HCT116 (cell line): ENCODE data around the gene CRACDL. TPM values are rescaled to one million over a fixed set of nuclear protein-coding genes. Genes with fewer than 3 reads are reported as not detected.

ENCODE experiments used
- ATAC-seq: fragments of 200-7000 bp; cut with Tn5 transposase; 2 replicates; pipeline ENCODE4 v1.9.1; 2020; ENCODE audit warnings: mild to moderate bottlenecking, moderate library complexity
- BruUV-seq: library from RNA; stranded (reverse); fragments of 400-500 nt; replicated peaks from 2 replicates; lab custom pipeline; 2021; lab: Mats Ljungman, UMichigan
- CTCF ChIA-PET: fragments of 300-600 bp; sonication (Branson Sonifier 250); formaldehyde crosslinking; loops from one replicate; lab custom pipeline; 2021; ENCODE audit warnings: antibody characterized with exemption; lab: Charles Lee
- POLR2A ChIA-PET: fragments of 300-600, 350-600 bp; sonication (Branson Sonifier 250); formaldehyde crosslinking; loops from one replicate; lab custom pipeline; 2021; ENCODE audit warnings: antibody characterized with exemption; lab: Charles Lee
- RAD21 ChIA-PET, 2 experiments: fragments of 300-600 bp; sonication (Branson Sonifier 250); formaldehyde crosslinking; loops; one replicate each; lab custom pipeline; 2023; ENCODE audit warnings: low total read pairs in 2 of 2; ENCODE audit not compliant: uncharacterized antibody in 2 of 2, unreplicated experiment in 2 of 2, low non-redundant PET in 1 of 2; lab: Charles Lee
- DNase-seq: peaks from one replicate; pipeline ENCODE4 v3.0.0-alpha.2; 2010; ENCODE audit warnings: low read depth, low spot score
- H2AFZ ChIP-seq: fragments of 200-600 bp; shearing (Covaris generic), sonication (generic); 2 replicates; pipeline ENCODE4 v1.6.1; 2017; ENCODE audit warnings: low read depth, mixed run types, mixed read lengths, antibody characterized with exemption, low read length; ENCODE audit not compliant: poor library complexity, severe bottlenecking
- H3K27ac ChIP-seq: 2 replicates; pipeline ENCODE4 v1.5.1; 2012; ENCODE audit warnings: low read depth, low read length
- H3K27me3 ChIP-seq: fragments of 200-600 bp; sonication (generic); 2 replicates; pipeline ENCODE4 v1.6.1; 2016; ENCODE audit warnings: mixed run types, low read length, mixed read lengths; ENCODE audit not compliant: insufficient read depth
- H3K36me3 ChIP-seq, 2 experiments: fragments of 200-500 bp in 1 of 2; fragments of 200-600 bp in 1 of 2; sonication (Bioruptor generic) in 1 of 2; sonication (generic) in 1 of 2; 2 replicates each; pipeline versions ENCODE4 v1.5.1 to v1.6.1; 2014 to 2016; ENCODE audit warnings: low read length in 2 of 2, inconsistent platforms in 1 of 2, mixed read lengths in 1 of 2, mixed run types in 1 of 2; ENCODE audit not compliant: insufficient read depth in 2 of 2, control insufficient read depth in 1 of 2
- H3K4me1 ChIP-seq, 2 experiments: fragments of 200-600 bp in 1 of 2; sonication (generic) in 1 of 2; 2 replicates each; pipeline versions ENCODE4 v1.5.1 to v1.6.1; 2012 to 2017; ENCODE audit warnings: low read length in 2 of 2, inconsistent platforms in 1 of 2, mild to moderate bottlenecking in 1 of 2, mixed read lengths in 1 of 2, mixed run types in 1 of 2, moderate library complexity in 1 of 2; ENCODE audit not compliant: insufficient read depth in 2 of 2, control insufficient read depth in 1 of 2
- H3K4me2 ChIP-seq: fragments of 200-600 bp; sonication (generic); 2 replicates; pipeline ENCODE4 v1.6.1; 2017; ENCODE audit warnings: mixed run types, low read length, mixed read lengths
- H3K4me3 ChIP-seq, 2 experiments: fragments of 200-600 bp in 1 of 2; sonication (generic) in 1 of 2; replicated peaks in 1 of 2; 2 replicates each; pipeline ENCODE4 v1.5.1; 2011 to 2016; ENCODE audit warnings: low read length in 2 of 2, control low read depth in 1 of 2, low read depth in 1 of 2, mild to moderate bottlenecking in 1 of 2, mixed read lengths in 1 of 2, mixed run types in 1 of 2
- H3K79me2 ChIP-seq: fragments of 200-600 bp; sonication (generic); 2 replicates; pipeline ENCODE4 v1.6.1; 2017; ENCODE audit warnings: mild to moderate bottlenecking, mixed run types, low read length, moderate library complexity, mixed read lengths; ENCODE audit not compliant: insufficient read depth
- H3K9ac ChIP-seq: fragments of 200-600 bp; sonication (generic); 2 replicates; pipeline ENCODE4 v1.6.1; 2016; ENCODE audit warnings: low read length, mixed read lengths
- H3K9me2 ChIP-seq: fragments of 200-600 bp; sonication (generic), shearing (Covaris generic); 2 replicates; pipeline ENCODE4 v1.6.1; 2017; ENCODE audit warnings: mixed run types, mild to moderate bottlenecking, moderate library complexity; ENCODE audit not compliant: insufficient read depth
- H3K9me3 ChIP-seq, 2 experiments: fragments of 200-500 bp in 1 of 2; fragments of 200-600 bp in 1 of 2; sonication (Bioruptor generic) in 1 of 2; sonication (generic) in 1 of 2; 2 replicates each; pipeline ENCODE4 v1.6.1; 2014 to 2017; ENCODE audit warnings: low read length in 2 of 2, mixed read lengths in 2 of 2, inconsistent platforms in 1 of 2, low read depth in 1 of 2, mild to moderate bottlenecking in 1 of 2, mixed run types in 1 of 2, moderate library complexity in 1 of 2; ENCODE audit not compliant: control insufficient read depth in 1 of 2, insufficient read depth in 1 of 2
- H4K20me1 ChIP-seq: fragments of 200-600 bp; sonication (generic), shearing (Covaris generic); 2 replicates; pipeline ENCODE4 v1.6.1; 2017; ENCODE audit warnings: mixed run types, mild to moderate bottlenecking, moderate library complexity; ENCODE audit not compliant: insufficient read depth
- CBX3 ChIP-seq: IDR thresholded peaks from 2 replicates; pipeline ENCODE4 v1.6.1; 2012; ENCODE audit warnings: low read depth
- CEBPB ChIP-seq: IDR thresholded peaks from 2 replicates; pipeline ENCODE4 v1.6.1; 2012; ENCODE audit warnings: low read depth
- EGR1 ChIP-seq: IDR thresholded peaks from 2 replicates; pipeline ENCODE4 v1.6.1; 2012; ENCODE audit warnings: low read depth
- ELF1 ChIP-seq: IDR thresholded peaks from 2 replicates; pipeline ENCODE4 v1.6.1; 2012; ENCODE audit warnings: low read depth, borderline replicate concordance
- EZH2 ChIP-seq: fragments of 200-600 bp; sonication (generic); IDR thresholded peaks from 2 replicates; pipeline ENCODE4 v1.6.1; 2017; ENCODE audit warnings: antibody characterized with exemption, mixed run types
- FOSL1 ChIP-seq: IDR thresholded peaks from 2 replicates; pipeline ENCODE4 v1.6.1; 2012; ENCODE audit warnings: low read depth
- JUND ChIP-seq: IDR thresholded peaks from 2 replicates; pipeline ENCODE4 v1.6.1; 2012
- POLR2AphosphoS5 ChIP-seq: IDR thresholded peaks from 2 replicates; pipeline ENCODE4 v1.6.1; 2011; ENCODE audit warnings: mild to moderate bottlenecking, low read depth, low read length, moderate library complexity
- RAD21 ChIP-seq: IDR thresholded peaks from 2 replicates; pipeline ENCODE4 v1.6.1; 2012; ENCODE audit warnings: low read depth, mild to moderate bottlenecking
- SRF ChIP-seq: IDR thresholded peaks from 2 replicates; pipeline ENCODE4 v1.6.1; 2012; ENCODE audit warnings: low read depth
- TCF7L2 ChIP-seq: IDR thresholded peaks from 2 replicates; pipeline ENCODE4 v1.7.0; 2011; ENCODE audit warnings: borderline replicate concordance, inconsistent platforms; ENCODE audit not compliant: insufficient read depth, insufficient read length; ENCODE audit errors: extremely low read depth
- YY1 ChIP-seq: IDR thresholded peaks from 2 replicates; pipeline ENCODE4 v1.6.1; 2011; ENCODE audit warnings: low read length, low read depth, moderate library complexity, mild to moderate bottlenecking; ENCODE audit not compliant: insufficient replicate concordance; ENCODE audit errors: extremely low read depth
- ZFX ChIP-seq: fragments of 450-650 bp; IDR thresholded peaks from 2 replicates; pipeline ENCODE4 v1.6.1; 2017
- ZNF274 ChIP-seq: fragments of 200-500 bp; sonication (Bioruptor generic); IDR thresholded peaks from 2 replicates; pipeline ENCODE4 v1.6.1; 2014; ENCODE audit warnings: mild to moderate bottlenecking, low read depth, low read length, inconsistent platforms
- intact Hi-C: fragments of 100-400 bp; cut with micrococcal nuclease; formaldehyde crosslinking; loops from 2 replicates; pipeline ENCODE4 v1.10.0; 2022
- total RNA-seq: library from RNA; stranded (reverse); gene quantifications from one replicate; pipeline ENCODE4 v1.2.1, GENCODE V29; 2021; ENCODE audit not compliant: unreplicated experiment
- TF ChIP-seq, protein P1 (sequence below): IDR thresholded peaks from 2 replicates; pipeline ENCODE4 v1.6.1; 2012; ENCODE audit warnings: low read depth
- TF ChIP-seq, protein P2 (sequence below): IDR thresholded peaks from 2 replicates; pipeline ENCODE4 v1.6.1; 2012
- TF ChIP-seq, protein P3 (sequence below), 3 experiments: fragments of 200-600 bp in 1 of 3; sonication (generic) in 1 of 3; IDR thresholded peaks in 2 of 3; conservative IDR thresholded peaks in 1 of 3; 2 replicates each; pipeline ENCODE4 v1.5.1; 2012 to 2017; ENCODE audit warnings: low read depth in 2 of 3, low read length in 2 of 3, antibody characterized with exemption in 1 of 3, borderline replicate concordance in 1 of 3, control low read depth in 1 of 3, mild to moderate bottlenecking in 1 of 3, mixed read lengths in 1 of 3, mixed run types in 1 of 3, moderate library complexity in 1 of 3; ENCODE audit not compliant: insufficient read depth in 1 of 3
- TF ChIP-seq, protein P4 (sequence below): IDR thresholded peaks from 2 replicates; pipeline ENCODE4 v1.6.1; 2011; ENCODE audit warnings: mild to moderate bottlenecking, low read length, moderate library complexity; ENCODE audit not compliant: insufficient replicate concordance; ENCODE audit errors: extremely low read depth

Gene CRACDL
- total RNA-seq, 1 experiment from 2014 or later: 1.1 TPM

DNA sequence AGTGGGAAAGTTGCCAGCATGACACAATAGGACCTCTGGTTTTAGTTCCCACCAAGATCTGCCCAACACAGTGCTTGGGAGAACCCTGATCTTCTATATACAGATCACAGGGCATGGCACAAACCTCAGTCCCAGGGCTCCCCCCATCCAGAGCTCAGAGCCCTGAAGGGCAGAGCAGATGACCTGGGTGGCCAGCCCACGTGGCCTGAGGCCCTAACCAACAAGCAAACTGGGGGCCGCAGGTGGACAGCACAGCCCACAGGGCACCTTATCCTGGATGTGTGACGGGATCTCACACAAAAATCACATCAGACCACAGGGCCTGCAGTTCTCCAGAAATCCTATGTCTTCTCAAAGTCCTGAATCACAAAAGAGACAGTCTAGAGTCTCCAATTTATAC, 34.7 kb downstream of the CRACDL start:
- intact Hi-C loops: loop anchor here (10.0 kb wide), 1 partner anchor 76 kb away; no protein-coding TSS in a partner anchor
- H3K4me2 ChIP-seq: no peak overlapping the region
- H3K9me2 ChIP-seq: no peaks in the 10 kb centered on the region
- no peaks in the 10 kb centered on the region for H3K9me3 ChIP-seq
- no peak overlapping the region for H3K9ac ChIP-seq
- H3K4me3 ChIP-seq: no peak overlapping the region
- H4K20me1 ChIP-seq: no peaks in the 10 kb centered on the region
- no peak overlapping the region for H3K27ac ChIP-seq
- H3K27me3 ChIP-seq: no peaks in the 10 kb centered on the region
- TF ChIP-seq CEBPB (no peak), TCF7L2 (no peak), RAD21 (no peak), ZNF274 (no peak), ELF1 (no peak), JUND (no peak), FOSL1 (no peak), ZFX (no peak), EGR1 (no peak), EZH2 (no peak), POLR2AphosphoS5 (no peak), SRF (no peak), CBX3 (no peak), YY1 (no peak)
- TF ChIP-seq, protein P1, sequence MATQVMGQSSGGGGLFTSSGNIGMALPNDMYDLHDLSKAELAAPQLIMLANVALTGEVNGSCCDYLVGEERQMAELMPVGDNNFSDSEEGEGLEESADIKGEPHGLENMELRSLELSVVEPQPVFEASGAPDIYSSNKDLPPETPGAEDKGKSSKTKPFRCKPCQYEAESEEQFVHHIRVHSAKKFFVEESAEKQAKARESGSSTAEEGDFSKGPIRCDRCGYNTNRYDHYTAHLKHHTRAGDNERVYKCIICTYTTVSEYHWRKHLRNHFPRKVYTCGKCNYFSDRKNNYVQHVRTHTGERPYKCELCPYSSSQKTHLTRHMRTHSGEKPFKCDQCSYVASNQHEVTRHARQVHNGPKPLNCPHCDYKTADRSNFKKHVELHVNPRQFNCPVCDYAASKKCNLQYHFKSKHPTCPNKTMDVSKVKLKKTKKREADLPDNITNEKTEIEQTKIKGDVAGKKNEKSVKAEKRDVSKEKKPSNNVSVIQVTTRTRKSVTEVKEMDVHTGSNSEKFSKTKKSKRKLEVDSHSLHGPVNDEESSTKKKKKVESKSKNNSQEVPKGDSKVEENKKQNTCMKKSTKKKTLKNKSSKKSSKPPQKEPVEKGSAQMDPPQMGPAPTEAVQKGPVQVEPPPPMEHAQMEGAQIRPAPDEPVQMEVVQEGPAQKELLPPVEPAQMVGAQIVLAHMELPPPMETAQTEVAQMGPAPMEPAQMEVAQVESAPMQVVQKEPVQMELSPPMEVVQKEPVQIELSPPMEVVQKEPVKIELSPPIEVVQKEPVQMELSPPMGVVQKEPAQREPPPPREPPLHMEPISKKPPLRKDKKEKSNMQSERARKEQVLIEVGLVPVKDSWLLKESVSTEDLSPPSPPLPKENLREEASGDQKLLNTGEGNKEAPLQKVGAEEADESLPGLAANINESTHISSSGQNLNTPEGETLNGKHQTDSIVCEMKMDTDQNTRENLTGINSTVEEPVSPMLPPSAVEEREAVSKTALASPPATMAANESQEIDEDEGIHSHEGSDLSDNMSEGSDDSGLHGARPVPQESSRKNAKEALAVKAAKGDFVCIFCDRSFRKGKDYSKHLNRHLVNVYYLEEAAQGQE: no peak
- TF ChIP-seq, protein P2, sequence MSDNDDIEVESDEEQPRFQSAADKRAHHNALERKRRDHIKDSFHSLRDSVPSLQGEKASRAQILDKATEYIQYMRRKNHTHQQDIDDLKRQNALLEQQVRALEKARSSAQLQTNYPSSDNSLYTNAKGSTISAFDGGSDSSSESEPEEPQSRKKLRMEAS: no peak
- TF ChIP-seq, protein P3, sequence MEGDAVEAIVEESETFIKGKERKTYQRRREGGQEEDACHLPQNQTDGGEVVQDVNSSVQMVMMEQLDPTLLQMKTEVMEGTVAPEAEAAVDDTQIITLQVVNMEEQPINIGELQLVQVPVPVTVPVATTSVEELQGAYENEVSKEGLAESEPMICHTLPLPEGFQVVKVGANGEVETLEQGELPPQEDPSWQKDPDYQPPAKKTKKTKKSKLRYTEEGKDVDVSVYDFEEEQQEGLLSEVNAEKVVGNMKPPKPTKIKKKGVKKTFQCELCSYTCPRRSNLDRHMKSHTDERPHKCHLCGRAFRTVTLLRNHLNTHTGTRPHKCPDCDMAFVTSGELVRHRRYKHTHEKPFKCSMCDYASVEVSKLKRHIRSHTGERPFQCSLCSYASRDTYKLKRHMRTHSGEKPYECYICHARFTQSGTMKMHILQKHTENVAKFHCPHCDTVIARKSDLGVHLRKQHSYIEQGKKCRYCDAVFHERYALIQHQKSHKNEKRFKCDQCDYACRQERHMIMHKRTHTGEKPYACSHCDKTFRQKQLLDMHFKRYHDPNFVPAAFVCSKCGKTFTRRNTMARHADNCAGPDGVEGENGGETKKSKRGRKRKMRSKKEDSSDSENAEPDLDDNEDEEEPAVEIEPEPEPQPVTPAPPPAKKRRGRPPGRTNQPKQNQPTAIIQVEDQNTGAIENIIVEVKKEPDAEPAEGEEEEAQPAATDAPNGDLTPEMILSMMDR (IDR thresholded peaks at IDR 0.05 in 2 of 3, conservative IDR thresholded peaks at IDR 0.05 in 1 of 3; ENCODE audit: borderline replicate concordance in 1 of 3, insufficient read depth in 1 of 3, low read depth in 2 of 3, low read length in 2 of 3): no peak
- TF ChIP-seq, protein P4, sequence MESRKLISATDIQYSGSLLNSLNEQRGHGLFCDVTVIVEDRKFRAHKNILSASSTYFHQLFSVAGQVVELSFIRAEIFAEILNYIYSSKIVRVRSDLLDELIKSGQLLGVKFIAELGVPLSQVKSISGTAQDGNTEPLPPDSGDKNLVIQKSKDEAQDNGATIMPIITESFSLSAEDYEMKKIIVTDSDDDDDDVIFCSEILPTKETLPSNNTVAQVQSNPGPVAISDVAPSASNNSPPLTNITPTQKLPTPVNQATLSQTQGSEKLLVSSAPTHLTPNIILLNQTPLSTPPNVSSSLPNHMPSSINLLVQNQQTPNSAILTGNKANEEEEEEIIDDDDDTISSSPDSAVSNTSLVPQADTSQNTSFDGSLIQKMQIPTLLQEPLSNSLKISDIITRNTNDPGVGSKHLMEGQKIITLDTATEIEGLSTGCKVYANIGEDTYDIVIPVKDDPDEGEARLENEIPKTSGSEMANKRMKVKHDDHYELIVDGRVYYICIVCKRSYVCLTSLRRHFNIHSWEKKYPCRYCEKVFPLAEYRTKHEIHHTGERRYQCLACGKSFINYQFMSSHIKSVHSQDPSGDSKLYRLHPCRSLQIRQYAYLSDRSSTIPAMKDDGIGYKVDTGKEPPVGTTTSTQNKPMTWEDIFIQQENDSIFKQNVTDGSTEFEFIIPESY: no peak
- no TSS peak for BruUV-seq
- ATAC-seq: no peak
- DNase-seq: no peak
- no peaks in the 10 kb centered on the region for H3K79me2 ChIP-seq
- ChIA-PET CTCF (no interaction called here), POLR2A (no interaction called here), RAD21 (no interaction called here)
- no peak overlapping the region for H2AFZ ChIP-seq
- no peaks in the 10 kb centered on the region for H3K36me3 ChIP-seq
- no peaks in the 10 kb centered on the region for H3K4me1 ChIP-seq
